GM12872 (cell line): ENCODE data around the gene PHACTR1.

Experiments used
- TF ChIP-seq, protein P1 (sequence below): IDR thresholded peaks from 3 replicates; pipeline ENCODE4 v1.5.1; 2011; ENCODE audit warnings: low read depth, mild to moderate bottlenecking, low read length, moderate library complexity; ENCODE audit not compliant: insufficient read depth

The PHACTR1 gene

DNA sequence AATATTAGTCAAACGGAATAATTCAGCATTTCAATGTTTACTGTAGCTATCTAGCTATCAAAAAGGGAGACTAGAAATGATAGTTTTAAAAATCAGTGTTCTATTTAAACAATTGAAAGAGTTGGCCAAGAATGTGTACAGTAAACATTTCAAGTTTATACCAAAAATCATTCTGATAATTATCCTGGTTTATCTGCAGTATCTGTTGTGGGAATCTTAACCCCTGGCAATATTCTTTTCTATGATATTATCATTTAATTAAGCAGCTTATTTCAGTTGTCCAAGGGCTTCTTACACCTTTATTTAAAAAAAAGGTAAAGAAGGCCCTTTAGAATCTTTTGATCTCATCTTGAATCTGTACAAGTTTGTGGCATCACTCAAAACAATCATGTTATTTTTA is 125.1 kb downstream of the PHACTR1 start:
- TF ChIP-seq, protein P1, sequence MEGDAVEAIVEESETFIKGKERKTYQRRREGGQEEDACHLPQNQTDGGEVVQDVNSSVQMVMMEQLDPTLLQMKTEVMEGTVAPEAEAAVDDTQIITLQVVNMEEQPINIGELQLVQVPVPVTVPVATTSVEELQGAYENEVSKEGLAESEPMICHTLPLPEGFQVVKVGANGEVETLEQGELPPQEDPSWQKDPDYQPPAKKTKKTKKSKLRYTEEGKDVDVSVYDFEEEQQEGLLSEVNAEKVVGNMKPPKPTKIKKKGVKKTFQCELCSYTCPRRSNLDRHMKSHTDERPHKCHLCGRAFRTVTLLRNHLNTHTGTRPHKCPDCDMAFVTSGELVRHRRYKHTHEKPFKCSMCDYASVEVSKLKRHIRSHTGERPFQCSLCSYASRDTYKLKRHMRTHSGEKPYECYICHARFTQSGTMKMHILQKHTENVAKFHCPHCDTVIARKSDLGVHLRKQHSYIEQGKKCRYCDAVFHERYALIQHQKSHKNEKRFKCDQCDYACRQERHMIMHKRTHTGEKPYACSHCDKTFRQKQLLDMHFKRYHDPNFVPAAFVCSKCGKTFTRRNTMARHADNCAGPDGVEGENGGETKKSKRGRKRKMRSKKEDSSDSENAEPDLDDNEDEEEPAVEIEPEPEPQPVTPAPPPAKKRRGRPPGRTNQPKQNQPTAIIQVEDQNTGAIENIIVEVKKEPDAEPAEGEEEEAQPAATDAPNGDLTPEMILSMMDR, result no peak

DNA sequence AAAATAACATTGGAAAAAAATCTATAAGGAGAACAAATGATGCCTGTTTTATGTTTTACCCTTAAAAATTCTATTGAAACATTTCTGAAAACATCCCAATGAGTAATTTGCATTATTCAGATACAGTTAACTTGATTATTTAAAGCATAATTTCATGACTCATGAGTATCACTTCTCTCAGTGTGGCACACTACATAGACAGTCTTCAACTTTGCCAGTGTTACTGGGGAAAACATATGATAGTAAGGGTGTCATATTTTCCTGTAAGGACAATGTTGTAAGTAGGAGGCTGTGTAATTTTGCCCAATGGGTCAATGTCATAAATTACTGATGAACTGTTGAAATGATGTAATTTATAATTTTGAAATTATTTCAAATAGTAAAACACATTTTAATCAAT is 125.5 kb downstream of the PHACTR1 start:
- TF ChIP-seq, protein P1, result no peak

DNA sequence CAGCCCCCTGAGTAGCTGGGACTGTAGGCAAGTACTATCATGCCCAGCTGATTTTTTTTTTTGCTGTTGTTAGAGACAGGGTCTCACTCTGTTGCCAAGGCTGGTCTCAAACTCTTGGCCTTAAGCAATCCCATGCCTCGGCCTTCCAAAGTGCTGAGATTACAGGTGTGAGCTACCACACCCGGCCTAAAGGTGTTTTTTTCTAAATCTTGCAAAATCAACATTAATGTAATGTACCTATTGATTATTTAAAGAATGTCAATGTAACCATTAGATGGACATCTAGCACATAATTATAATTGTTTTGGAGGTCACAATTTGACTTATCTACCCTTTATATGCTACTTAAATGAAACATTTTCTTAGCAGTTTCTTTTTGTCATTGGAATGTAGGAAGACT is 126.1 kb downstream of the PHACTR1 start:
- TF ChIP-seq, protein P1, result no peak

DNA sequence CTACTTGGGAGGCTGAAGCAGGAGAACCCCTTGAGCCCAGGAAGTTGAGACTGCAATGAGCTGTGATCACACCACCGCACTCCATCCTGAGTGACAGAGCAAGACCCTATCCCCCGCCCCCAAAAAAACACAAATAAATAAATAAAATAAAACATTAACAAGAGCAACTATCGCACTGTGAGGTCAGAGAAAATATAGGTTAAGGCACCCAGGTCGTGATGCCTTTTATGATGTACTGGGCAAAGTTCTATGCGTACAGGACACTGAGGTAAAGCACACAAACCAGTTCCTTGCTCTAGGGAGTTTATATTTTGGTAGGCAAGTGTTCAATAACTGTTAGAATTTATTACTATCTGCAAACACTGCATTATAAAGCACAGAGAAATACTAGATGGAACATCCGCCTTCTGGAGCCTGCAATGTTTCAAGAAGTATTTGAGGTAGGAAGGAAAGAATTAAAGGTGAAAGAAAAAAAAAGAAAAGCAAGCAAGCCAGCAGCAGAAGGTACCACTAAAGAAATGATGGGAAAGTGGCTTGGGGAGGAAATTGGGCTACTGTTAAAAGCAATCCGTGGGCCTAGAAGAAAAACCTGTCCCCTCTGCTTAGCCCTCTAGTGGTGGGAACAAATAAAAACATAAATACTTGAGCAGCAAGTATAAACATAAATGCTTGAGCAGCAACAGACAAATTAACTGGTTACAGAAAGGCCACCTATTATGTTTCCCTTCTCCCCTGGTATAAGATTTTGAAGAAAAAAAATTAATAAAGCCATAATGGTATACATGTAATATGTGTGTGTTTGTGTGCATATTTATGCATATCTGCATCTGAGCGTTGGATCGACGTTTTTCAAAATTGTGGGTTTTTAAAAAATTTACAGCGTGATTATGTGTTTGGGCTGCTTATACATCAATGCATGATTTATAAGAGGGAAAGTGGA is 128.0 kb downstream of the PHACTR1 start:
- TF ChIP-seq, protein P1, result peak; percentile 70

DNA sequence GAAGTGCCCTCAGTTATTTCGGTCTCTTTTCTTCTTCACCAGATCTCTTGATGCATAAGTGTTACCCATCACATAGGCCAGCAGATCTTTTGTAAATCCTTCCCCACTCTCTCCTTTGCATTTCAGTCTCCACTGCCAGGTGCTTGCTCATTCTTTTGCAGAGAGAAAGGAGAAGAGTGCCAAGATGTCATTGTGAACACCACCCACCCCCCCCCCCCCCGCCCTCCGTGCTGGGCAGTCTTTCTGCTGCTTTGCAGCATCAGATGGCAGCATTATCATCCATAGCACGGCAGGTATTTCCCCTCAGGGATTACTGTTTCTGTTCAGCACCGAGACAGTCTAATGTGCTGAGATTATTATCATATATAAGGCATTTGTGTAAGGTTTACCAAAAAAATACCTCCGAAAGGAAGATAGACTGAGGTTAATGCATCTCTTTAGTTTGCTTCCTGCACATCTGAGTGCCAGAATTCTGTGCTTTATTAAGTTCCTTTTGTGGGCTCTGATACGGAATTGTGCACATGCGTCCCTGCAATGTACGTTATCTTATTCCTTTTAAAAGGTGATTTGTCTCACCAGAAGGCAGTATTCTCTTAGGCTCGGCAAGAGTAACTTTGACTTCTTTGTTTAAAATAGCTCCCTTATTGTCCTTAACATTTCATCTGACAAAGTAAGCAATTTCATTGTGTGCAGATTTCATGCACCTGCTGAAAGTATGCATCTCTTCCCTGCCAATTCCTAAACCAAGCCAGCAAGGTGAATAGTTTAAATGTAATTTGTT is 128.8 kb downstream of the PHACTR1 start:
- TF ChIP-seq, protein P1, result no peak

DNA sequence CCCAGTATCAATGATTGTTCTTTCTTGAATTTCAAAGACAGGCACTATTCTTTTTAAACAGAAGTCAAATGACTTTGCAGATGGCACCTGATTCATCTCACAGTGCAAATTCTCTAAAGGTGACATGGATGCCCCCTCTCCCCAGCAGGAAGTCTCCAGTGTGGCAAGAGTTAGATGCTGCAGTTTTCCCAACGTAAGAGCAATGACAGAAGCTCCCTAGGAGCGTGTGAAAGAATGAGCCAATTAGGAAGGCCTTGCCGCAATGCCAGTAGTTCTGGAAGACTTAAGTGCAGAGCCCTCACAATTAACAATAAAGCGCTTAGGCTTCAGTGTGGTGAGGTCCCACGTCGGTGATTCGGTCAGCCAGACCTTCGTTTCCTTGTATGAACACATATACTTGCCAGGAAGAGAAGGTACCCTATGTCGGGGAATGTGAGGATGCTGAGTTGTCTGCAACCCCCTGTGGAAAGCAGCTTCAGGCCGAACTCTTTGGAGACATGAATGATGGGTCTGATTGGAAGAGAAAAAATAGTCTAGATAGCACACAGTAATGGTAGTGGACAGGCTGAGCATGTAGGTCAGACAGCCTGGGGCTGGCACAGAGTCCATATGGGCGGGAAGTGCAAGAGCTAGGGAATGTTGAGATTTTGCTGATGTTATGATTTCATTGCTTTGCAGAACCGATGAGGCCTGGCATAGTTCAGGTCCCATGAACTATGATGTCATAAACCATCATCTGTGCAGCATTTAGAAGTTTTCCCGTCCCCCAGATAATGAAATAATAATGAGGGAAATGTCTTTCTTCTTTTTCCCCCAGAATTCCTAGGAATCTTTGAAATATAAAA is 132.6 kb downstream of the PHACTR1 start:
- TF ChIP-seq, protein P1, result no peak
